Amniotic stem cell (primary cell): ENCODE measurements around the gene TAS2R46.
"Not testable (repeated sequence)": the region's sequence is repeated elsewhere in the genome, so short reads cannot be mapped to it uniquely, and the experiment has no call there.

Source experiments
- DNase-seq: peaks from one replicate; lab custom pipeline; 2025; lab: John Stamatoyannopoulos, UW

Gene TAS2R46

GRCh38 chr12:11062194-11062593 lies at the start of gene TAS2R46:
TAS2R46 (minus strand) TSS chr12:11062294; CDS start chr12:11062294, 0 bp downstream.
- not testable (repeated sequence) for DNase-seq

GRCh38 chr12:11111213-11111612 lies 49.1 kb upstream of the TAS2R46 start:
- DNase-seq = not testable (repeated sequence)

- no peak for DNase-seq
Observed at GRCh38 chr12:11108862-11109261, 46.8 kb upstream of the TAS2R46 start.

GRCh38 chr12:11107719-11108118 lies 45.6 kb upstream of the TAS2R46 start:
- no peak for DNase-seq

GRCh38 chr12:11106288-11106687 lies 44.2 kb upstream of the TAS2R46 start:
- DNase-seq = no peak

GRCh38 chr12:11105546-11105945 lies 43.5 kb upstream of the TAS2R46 start:
- DNase-seq = no peak

- DNase-seq = not testable (repeated sequence)
Observed at GRCh38 chr12:11094910-11095309, 32.8 kb upstream of the TAS2R46 start.

- DNase-seq = no peak
Observed at GRCh38 chr12:11092128-11092527, 30.0 kb upstream of the TAS2R46 start, which contains the start of gene TAS2R43. TAS2R43 (minus strand) TSS chr12:11092313; CDS start chr12:11092229, 84 bp downstream.

GRCh38 chr12:11089246-11089645 lies 27.2 kb upstream of the TAS2R46 start:
- no peak for DNase-seq

- no peak for DNase-seq
Observed at GRCh38 chr12:11085419-11085818, 23.3 kb upstream of the TAS2R46 start.

GRCh38 chr12:11081987-11082386 lies 19.9 kb upstream of the TAS2R46 start:
- no peak for DNase-seq

- DNase-seq = no peak
Observed at GRCh38 chr12:11078246-11078645, 16.2 kb upstream of the TAS2R46 start.

GRCh38 chr12:11075642-11076041 lies 13.5 kb upstream of the TAS2R46 start:
- DNase-seq = no peak

GRCh38 chr12:11071414-11071813 lies 9.3 kb upstream of the TAS2R46 start:
- DNase-seq = no peak

- DNase-seq = no peak
Observed at GRCh38 chr12:11070999-11071398, 8.9 kb upstream of the TAS2R46 start.

- DNase-seq = no peak
Observed at GRCh38 chr12:11069854-11070365, 7.8 kb upstream of the TAS2R46 start.

GRCh38 chr12:11067514-11067913 lies 5.4 kb upstream of the TAS2R46 start:
- DNase-seq = no peak

- DNase-seq = no peak
Observed at GRCh38 chr12:11059784-11060183, 2.3 kb downstream of the TAS2R46 start.

- no peak for DNase-seq
Observed at GRCh38 chr12:11059041-11059440, 3.1 kb downstream of the TAS2R46 start.

GRCh38 chr12:11055306-11055705 lies 6.8 kb downstream of the TAS2R46 start:
- DNase-seq = no peak

- DNase-seq = not testable (repeated sequence)
Observed at GRCh38 chr12:11049806-11050531, 12.1 kb downstream of the TAS2R46 start.

- DNase-seq = not testable (repeated sequence)
Observed at GRCh38 chr12:11041366-11041765, 20.7 kb downstream of the TAS2R46 start.

GRCh38 chr12:11040162-11040561 lies 21.9 kb downstream of the TAS2R46 start:
- no peak for DNase-seq

GRCh38 chr12:11039171-11039570 lies 22.9 kb downstream of the TAS2R46 start:
- no peak for DNase-seq
